GM12872 (cell line): Measurements from ENCODE around the gene SLCO2A1.

ENCODE experiments used
- TF ChIP-seq, protein P1 (sequence below): IDR thresholded peaks from 3 replicates; pipeline ENCODE4 v1.5.1; 2011; ENCODE audit warnings: low read depth, mild to moderate bottlenecking, low read length, moderate library complexity; ENCODE audit not compliant: insufficient read depth

SLCO2A1 gene

DNA sequence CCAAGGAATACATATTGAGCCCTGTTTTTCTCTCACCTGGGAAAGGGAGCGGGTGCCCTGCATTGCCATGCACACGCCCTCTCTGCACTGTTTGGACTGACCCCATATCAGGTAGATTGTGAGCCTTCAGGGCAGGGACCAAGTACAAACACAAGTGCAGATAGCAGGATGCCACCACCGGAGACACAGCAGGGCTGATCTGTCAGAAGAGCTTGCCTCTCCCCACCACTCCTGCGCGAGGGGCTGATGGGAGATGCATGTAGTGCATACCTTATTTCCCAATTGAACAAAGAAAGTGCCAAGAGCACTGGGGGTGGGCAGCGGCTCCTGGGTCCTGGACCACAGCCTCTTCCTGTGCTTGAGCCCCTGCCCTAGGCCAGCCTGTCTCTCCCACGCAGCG, 9.0 kb upstream of the SLCO2A1 start:
- TF ChIP-seq, protein P1, sequence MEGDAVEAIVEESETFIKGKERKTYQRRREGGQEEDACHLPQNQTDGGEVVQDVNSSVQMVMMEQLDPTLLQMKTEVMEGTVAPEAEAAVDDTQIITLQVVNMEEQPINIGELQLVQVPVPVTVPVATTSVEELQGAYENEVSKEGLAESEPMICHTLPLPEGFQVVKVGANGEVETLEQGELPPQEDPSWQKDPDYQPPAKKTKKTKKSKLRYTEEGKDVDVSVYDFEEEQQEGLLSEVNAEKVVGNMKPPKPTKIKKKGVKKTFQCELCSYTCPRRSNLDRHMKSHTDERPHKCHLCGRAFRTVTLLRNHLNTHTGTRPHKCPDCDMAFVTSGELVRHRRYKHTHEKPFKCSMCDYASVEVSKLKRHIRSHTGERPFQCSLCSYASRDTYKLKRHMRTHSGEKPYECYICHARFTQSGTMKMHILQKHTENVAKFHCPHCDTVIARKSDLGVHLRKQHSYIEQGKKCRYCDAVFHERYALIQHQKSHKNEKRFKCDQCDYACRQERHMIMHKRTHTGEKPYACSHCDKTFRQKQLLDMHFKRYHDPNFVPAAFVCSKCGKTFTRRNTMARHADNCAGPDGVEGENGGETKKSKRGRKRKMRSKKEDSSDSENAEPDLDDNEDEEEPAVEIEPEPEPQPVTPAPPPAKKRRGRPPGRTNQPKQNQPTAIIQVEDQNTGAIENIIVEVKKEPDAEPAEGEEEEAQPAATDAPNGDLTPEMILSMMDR: no peak

- TF ChIP-seq, protein P1: no peak
Observed at GRCh38 chr3:134038071-134038491, 8.4 kb upstream of the SLCO2A1 start.

DNA sequence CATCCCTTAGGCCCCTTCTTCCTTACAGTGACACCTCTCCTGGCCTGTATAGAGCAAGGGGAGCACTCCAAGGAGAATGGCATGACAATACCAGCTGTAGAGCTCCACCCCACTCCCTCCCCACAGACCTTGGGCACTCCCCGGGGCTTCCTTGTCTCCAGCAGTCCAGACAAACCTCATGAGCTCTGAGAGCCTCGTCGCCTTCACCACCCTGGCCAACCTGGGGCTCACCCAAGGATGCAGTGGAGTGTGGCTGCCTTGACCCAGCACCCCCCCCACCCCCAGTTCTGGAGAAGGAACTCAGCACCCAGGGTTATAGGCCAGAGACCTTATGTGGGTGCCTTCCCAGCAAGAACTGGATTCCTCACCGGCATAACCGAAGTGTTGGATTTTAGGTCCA, 7.4 kb upstream of the SLCO2A1 start:
- TF ChIP-seq, protein P1: no peak

DNA sequence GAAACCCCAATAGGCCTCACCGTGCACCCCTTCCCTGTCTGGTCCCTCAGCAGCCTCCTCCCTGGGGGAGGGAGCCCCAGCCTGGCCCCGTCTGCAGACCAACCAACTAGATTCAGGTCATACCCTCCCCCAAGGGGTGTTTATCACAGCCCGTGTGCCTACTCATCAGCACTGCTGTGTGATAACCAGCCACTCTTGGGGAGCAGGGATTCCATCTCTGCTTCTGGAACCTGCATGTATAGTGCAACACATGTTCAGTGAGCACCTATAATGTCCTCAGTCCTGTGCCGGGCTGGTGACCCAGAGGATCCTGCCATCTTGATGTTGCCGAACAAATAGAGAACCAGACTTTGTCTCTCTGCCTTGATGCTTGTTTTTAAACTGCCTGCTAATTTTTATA, 6.6 kb upstream of the SLCO2A1 start:
- TF ChIP-seq, protein P1: no peak

DNA sequence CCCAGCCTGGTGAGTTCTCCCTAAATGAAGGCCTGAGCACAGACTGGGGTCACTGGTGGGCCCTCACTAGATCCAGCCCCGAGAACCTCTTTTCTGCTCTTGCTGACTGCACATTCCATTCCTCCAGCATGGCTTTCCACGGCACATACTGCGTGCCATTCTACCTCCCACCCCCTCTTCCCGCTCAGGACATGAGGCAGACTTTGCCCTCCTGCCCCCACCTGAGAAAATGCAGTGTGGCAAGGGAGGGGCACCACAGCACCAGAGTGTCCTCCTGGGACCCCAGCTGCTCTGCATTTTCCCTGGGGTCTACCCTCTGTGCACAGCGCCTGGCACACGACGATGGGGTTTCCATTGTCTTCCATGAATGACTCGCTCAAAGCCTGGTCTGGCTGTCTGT, 6.1 kb upstream of the SLCO2A1 start:
- TF ChIP-seq, protein P1: no peak

DNA sequence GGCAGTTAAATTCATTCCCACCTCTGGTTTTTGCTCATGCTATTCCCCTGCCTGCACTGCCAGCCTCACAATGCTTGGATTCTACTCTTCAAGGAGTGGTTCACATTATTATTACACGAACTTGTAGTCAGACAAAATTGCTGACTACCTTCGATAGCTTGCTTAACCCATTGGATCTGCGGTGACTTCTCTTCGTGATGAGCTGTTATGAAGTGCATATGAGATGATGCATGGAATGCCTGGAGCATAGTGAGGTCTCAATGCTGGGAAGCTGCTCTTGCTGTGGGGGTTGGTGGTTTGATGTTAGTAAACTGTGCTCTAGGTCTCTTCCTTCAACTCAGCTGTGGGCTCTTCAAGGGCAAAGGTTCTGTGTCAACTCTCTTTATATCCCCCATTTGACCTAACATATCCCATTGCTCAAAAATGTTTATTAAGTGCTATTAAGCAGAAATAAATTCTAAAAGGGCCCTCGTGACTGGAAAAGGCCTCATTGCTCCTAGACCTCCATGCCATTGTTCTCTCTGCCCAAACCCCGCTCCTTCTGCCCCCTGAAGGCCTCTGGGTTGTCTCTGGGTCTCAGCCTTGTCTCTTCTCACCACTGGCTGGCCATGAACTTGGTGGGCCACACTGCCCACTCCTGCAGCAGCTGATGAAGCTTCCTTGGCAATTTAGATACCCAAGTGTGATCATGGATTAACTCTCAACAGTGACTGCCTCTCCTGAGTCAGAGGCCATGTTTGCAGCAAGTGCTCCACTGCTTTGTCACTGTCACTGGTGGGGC, 4.5 kb upstream of the SLCO2A1 start:
- TF ChIP-seq, protein P1: no peak

DNA sequence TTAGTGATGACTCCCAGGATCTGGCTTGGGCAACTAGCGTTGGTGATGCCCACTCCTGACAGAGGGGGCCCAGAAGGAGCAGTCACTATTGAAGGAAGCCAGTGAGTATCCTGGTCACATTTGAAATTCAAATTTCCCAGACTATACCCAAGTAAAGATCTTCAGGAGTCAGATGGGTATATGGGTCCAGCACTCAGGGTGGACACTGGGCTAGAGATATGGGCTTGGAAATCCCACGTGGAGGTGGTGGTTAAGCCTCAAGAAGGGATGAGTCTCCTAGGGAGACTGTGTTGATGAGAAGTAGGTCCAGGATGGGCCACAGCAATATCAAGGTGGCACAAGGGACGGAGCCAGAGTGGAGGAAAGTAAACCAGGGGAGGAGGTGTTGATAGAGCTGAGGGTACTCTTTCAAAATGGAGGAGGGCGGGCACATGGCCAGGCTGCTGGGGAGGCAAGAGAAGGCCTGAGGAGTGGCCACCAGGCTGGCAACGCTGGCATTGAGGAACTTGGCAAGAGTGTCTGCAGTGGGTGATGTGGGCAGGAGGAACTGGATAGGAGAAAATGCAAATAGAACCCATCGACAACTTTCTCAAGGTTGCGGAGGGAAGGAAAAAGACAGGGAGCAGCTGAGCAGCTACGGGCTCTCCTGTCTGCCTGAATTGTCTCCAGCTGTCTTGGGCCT, 3.7 kb upstream of the SLCO2A1 start:
- TF ChIP-seq, protein P1: no peak
